ENCODE data around the gene CREBRF.
"Not testable (repeated sequence)": the region's sequence is repeated elsewhere in the genome, so short reads cannot be mapped to it uniquely, and the experiment has no call there.

Gene CREBRF

DNA sequence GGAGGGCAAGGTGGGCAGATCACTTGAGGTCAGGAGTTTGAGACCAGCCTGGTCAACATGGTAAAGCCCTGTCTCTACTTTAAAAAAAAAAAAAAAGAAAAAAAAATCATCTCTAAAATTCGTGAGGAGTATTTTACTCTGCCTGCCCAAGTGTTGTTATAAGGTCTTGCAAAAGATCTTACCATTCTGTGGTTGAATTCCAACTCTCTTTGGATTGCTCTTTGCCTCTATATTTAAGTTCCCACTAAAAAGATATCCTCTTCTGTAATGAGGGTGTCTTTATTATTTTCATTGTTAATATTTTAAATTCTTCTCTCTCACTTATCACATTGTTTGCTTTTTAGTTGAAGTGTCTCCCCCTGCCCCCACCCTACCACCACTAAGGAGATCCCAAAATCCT, 33.4 kb downstream of the CREBRF start:
- DNase-seq: no peak

GRCh38 chr5:173090639-173091038, 34.5 kb downstream of the CREBRF start:
- DNase-seq: no peak

GRCh38 chr5:173091981-173092380, 35.8 kb downstream of the CREBRF start:
- DNase-seq: no peak

DNA sequence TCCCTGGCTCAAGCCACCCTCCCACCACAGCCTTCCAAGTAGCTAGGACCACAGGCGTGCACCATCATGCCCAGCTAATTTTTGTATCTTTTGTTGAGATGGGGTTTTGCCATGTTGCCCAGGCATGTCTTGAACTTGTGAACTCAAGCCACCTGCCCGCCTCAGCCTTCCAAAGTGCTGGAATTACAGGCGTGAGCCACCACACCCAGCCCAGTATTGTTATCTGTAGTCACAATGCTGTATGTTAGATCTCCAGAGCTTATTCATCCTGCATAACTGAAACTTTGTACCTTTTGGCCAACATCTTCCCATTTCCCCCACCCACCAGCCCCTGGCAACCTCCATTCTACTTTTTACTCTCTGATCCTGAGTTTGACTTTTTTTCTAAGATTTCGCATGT, 37.5 kb downstream of the CREBRF start:
- DNase-seq: no peak

- DNase-seq: no peak
Measured at GRCh38 chr5:173094012-173094661, 38.0 kb downstream of the CREBRF start.

- no peak for DNase-seq
Measured at GRCh38 chr5:173098787-173099186, 42.6 kb downstream of the CREBRF start.

DNA sequence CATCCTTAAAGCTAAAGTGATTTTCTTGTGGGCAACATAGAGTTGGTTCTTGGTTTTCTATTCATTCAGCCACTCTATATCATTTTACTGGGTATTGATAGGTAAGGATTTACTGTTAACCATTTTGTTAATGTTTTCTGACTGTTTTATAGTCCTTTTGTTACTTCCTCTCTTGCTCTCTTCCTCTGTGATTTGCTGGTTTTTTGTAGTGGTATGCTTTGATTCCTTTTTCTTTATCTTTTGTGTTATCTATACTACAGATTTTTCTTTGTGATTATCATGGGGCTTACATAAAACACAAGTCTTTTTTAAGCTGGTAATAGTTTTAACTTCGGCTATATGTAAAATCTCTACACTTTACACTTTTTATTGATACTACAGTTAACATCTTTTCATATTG, 43.3 kb downstream of the CREBRF start:
- DNase-seq: no peak

DNA sequence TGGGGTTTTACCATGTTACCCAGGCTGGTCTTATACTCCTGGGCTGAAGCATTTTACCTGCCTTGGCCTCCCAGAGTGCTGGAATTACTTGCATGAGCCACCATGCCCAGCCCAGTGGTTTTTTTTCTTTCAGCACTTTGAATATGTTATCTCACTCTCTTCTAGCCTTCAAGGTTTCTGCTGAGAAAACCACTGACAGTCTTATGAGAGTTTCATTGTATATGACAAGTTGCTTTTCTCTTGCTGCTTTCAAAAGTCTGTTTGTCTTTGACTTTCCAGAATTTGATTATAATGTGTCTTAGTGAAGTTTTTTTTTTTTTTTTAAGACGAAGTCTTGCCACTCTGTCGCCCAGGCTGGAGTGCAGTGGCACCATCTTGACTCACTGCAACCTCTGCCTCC, 45.1 kb downstream of the CREBRF start:
- DNase-seq: no peak

DNA sequence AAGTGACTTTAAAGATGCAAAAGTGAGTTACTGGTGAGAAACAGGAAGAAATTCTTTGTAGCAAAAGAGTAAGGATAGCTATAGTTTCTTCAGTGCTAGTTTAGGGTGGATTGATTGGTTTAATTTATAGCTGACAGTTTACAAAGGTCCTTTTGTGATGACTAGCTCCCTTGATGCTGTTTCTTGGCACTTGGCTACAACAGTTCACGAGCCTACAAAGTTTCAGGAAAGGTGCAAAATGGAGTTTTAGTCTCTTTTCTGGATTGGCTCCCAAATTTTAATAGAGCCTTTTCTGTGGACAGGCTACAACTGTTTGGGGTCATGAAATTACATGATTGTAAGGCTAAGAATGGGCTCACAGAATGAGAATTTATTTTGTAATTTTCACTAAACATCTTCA, 47.3 kb downstream of the CREBRF start:
- DNase-seq: no peak

DNA sequence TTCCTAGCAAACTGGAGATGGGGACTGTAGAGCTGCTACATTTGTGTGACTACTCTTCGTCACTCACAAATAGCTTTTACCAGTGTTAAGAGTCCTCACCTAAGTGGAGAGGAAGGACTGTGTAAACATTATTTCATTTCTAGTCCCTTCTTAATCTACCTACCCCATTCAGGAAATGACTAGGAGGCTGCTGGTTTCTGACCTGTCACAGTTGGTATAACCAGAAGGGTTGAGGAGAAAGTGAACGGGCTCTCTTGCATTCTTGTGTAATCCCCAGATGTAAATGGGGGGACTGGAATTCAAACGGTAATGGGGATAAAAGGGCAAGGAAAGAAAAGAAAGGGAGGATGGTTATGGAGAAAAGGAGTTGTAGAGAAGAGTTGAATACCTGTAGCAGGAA, 52.8 kb downstream of the CREBRF start:
- DNase-seq: no peak

DNA sequence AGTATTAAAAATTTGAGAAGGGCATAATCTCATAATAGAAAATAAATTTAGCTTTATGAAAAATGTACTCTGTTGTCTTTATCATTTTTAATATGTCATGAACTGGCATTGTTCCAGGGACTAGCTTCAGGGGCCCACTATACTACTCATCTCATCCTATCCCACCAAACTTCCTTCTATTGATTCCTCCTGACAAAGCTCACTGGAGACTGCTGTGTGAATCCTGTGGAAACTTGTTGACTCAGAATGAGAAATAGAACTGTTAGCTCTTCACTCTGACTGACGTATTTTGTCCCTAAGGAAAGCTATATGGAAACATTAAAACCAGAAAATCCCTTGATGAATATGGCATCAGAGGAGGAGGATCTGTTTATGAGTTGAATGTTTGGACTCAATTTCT, 58.4 kb downstream of the CREBRF start:
- DNase-seq: no peak

- DNase-seq: no peak
Measured at GRCh38 chr5:173119719-173120118, 63.6 kb downstream of the CREBRF start.

DNA sequence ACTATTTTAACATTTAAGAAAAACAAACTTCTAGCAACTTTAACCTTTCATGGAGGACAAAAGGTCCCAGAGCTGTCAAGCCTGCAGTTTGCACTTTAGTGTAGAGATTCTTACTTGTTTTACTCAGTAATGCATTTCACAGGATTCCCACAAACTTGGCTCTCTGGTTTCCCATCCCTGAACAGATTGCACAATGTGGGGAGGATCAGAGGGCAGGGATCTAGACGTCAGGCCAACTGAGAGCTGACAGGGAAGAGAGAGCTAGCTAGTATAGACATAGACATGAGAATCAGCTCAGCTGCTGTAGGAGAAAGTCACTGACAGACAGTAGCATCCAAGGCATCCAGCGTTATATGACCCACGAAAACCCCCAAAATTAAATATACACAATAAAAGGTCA, 67.3 kb downstream of the CREBRF start:
- no peak for DNase-seq

DNA sequence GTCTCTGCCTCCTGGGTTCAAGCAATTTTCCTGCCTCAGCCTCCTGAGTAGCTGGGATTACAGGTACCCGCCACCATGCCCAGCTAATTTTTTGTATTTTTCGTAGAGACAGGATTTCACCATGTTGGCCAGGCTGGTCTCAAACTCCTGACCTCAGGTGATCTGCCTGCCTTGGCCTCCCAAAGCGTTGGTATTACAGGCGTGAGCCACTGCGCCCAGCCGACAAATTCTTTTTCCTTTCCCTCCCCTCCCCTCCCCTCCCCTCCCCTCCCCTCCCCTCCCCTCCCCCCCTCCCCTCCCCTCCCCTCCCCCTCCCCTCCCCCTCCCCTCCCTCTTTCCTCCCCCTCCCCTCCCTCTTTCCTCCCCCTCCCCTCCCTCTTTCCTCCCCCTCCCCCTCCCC, 76.0 kb downstream of the CREBRF start:
- DNase-seq: not testable (repeated sequence)

GRCh38 chr5:173138707-173139106, 82.6 kb downstream of the CREBRF start:
- no peak for DNase-seq

DNA sequence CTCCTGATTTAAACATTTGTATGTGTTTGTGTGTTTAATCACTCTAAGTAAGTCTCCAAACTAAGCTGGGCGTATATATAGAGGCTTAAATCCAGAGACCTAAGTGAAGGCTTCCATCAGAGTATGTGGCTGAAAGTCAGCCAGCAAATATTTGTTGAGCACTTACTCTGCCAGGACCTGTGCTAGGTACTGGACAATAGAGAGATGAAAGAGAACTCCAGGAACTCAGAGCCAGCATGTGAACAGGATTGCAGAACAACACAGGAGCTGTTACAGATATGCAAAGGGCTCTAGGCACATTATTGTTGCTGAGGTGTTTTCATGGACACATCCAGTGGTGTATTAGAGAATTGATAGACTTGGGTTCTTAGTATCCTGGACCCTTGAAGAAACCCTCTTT, 83.5 kb downstream of the CREBRF start:
- DNase-seq: no peak

- DNase-seq: no peak
Measured at GRCh38 chr5:173140769-173141168, 84.6 kb downstream of the CREBRF start.

GRCh38 chr5:173143567-173143966, 87.4 kb downstream of the CREBRF start:
- DNase-seq: no peak

DNA sequence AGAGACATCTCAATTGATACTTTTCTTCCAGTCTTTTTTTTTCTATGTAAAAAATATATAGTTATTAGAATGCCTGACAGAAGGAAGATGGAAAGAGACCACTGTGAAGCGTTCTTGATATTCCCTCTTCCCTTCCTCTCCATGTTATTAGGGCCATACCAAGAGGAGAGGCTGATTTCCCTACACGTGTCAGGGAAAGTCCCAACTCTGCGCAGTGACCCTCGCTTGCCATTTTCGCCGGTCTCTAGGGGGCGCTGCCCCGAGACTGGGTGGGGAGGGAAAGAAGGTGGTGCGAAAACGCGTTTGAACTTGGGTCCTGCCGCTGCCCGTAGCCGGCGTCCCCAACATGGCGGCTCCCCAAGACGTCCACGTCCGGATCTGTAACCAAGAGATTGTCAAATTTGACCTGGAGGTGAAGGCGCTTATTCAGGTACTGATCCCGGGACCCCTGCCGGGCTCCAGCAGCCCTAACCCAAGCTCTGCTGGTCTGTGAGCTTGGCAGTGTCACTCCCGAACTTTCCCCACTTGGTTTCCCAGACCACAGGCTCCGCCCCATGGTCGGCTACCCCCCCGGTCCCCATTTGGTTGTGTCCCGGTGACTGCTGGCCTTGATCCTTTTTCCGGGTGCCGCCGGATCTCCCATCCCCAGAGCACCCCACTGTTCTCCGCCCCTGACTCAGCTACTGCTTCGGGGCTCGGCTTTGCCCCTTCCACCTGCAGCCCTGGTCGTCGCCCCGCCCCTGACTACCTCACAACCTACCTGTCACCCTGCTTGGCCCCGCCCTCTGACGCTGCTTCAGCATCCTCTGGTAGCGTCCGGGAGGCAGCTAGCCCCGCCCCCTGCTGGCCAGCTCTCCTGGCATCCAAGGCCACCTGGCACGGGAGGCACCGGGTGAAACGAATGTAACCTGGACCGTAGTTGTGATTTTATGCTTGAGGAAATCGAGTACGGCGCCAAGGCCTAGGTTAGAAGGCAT, 88.3 kb downstream of the CREBRF start, which contains the start of gene BNIP1:
TSS of gene BNIP1 (plus strand) at position 332 of the 977 bp plus-strand sequence. CDS start at position 347, 15 bp downstream.
- DNase-seq: peak; percentile 98

GRCh38 chr5:173148354-173148753, 92.2 kb downstream of the CREBRF start:
- no peak for DNase-seq

GRCh38 chr5:173152547-173152946, 96.4 kb downstream of the CREBRF start:
- no peak for DNase-seq

- DNase-seq: no peak
Measured at GRCh38 chr5:173153842-173154241, 97.7 kb downstream of the CREBRF start.

- not testable (repeated sequence) for DNase-seq
Measured at GRCh38 chr5:173154619-173155018, 98.5 kb downstream of the CREBRF start.

- DNase-seq: no peak
Measured at GRCh38 chr5:173155912-173156311, 99.8 kb downstream of the CREBRF start.

All from stimulated activated CD4-positive, alpha-beta T cell treated with anti-CD3 and anti-CD28 coated beads, Interleukin-4, amount 100 ng/mL, for 24 hours (primary cell).